Colonic mucosa (tissue), 4 donors: ENCODE results near the gene XKR7. TPM values are rescaled to one million over a fixed set of nuclear protein-coding genes. Genes with fewer than 3 reads are reported as not detected.

Experiments used
- DNase-seq: peaks from one replicate; pipeline ENCODE4 v3.0.0-alpha.2; 2020
- H3K27ac ChIP-seq: fragments of 200-600 bp; one replicate; pipeline ENCODE4 v1.8.0; 2021
- H3K27me3 ChIP-seq: fragments of 200-600 bp; one replicate; pipeline ENCODE4 v1.8.0; 2021
- H3K36me3 ChIP-seq: fragments of 200-600 bp; one replicate; pipeline ENCODE4 v1.8.0; 2021
- H3K4me1 ChIP-seq: fragments of 200-600 bp; one replicate; pipeline ENCODE4 v1.8.0; 2021; ENCODE audit warnings: mild to moderate bottlenecking
- H3K4me3 ChIP-seq: fragments of 200-600 bp; one replicate; pipeline ENCODE4 v1.8.0; 2021
- H3K9ac ChIP-seq, 2 donors: one replicate each; pipeline ENCODE4 v1.7.0; 2013; ENCODE audit warnings: control low read depth in 2 of 2, low read depth in 2 of 2, low read length in 2 of 2
- H3K9me3 ChIP-seq: fragments of 200-600 bp; one replicate; pipeline ENCODE4 v1.8.0; 2021
- CTCF ChIP-seq: fragments of 200-600 bp; IDR thresholded peaks from one replicate; pipeline ENCODE4 v1.8.0; 2022; ENCODE audit warnings: antibody characterized with exemption, mild to moderate bottlenecking
- intact Hi-C: fragments of 100-400 bp; cut with DNase I; formaldehyde crosslinking; loops from one replicate; pipeline ENCODE4 v1.14.1; 2022
- total RNA-seq, 2 donors: library from RNA; stranded (reverse); fragmentation: NEBNext Ultra II Directional in 1 of 2; extraction: Animal tissue kit (Norgen Biotek cat#: 25700) in 1 of 2; gene quantifications; one replicate each; pipeline ENCODE4 v1.2.1, GENCODE V29; 2021
- donor health status: healthy.
- donor health status: DM: no; HTN: no; CAD: no.
- donor health status: DM: no; HTN: no; CAD: no.

Gene XKR7
- total RNA-seq, 2 donors from 2014 or later: 0.07 to 0.16 TPM

GRCh38 chr20:32009564-32009963, 41.6 kb downstream of the XKR7 start:
- Histone ChIP-seq H3K27ac (no peak overlapping the region), H3K9ac (no peak overlapping the region), H3K36me3 (no peaks in the 10 kb centered on the region), H3K4me1 (no peaks in the 10 kb centered on the region), H3K4me3 (no peak overlapping the region), H3K9me3 (no peaks in the 10 kb centered on the region), H3K27me3 (no peaks in the 10 kb centered on the region)
- DNase-seq: no peak
- no peak for TF ChIP-seq CTCF
- intact Hi-C loops: no loop called here

- Histone ChIP-seq H3K27ac (no peak within 1 kb of the TSS), H3K4me3 (no peak within 1 kb of the TSS), H3K9ac (no peak within 1 kb of the TSS), H3K4me1 (no peaks in the 10 kb centered on the region), H3K36me3 (no peaks in the 10 kb centered on the region), H3K9me3 (no peaks in the 10 kb centered on the region), H3K27me3 (no peaks in the 10 kb centered on the region)
- intact Hi-C loops: no loop called here
- no peak for TF ChIP-seq CTCF
- no peak for DNase-seq
These were observed 42.1 kb downstream of the XKR7 start, which contains the start of gene CCM2L for GRCh38 chr20:32010101-32010500. CCM2L (plus strand) TSS chr20:32010438; CDS start chr20:32010455, 17 bp downstream.

- H3K36me3 ChIP-seq: no peaks in the 10 kb centered on the region
- intact Hi-C loops: no loop called here
- no peak overlapping the region for H3K27ac ChIP-seq
- H3K4me1 ChIP-seq: no peaks in the 10 kb centered on the region
- H3K9ac ChIP-seq: no peak overlapping the region
- H3K9me3 ChIP-seq: no peaks in the 10 kb centered on the region
- H3K27me3 ChIP-seq: no peaks in the 10 kb centered on the region
- no peak for TF ChIP-seq CTCF
- DNase-seq: no peak
- no peak overlapping the region for H3K4me3 ChIP-seq
These were observed 42.7 kb downstream of the XKR7 start for GRCh38 chr20:32010666-32011065.

- DNase-seq: no peak
- H3K9me3 ChIP-seq: no peaks in the 10 kb centered on the region
- no peak overlapping the region for H3K9ac ChIP-seq
- no peak overlapping the region for H3K27ac ChIP-seq
- H3K4me3 ChIP-seq: no peak overlapping the region
- intact Hi-C loops: no loop called here
- TF ChIP-seq CTCF: no peak
- H3K27me3 ChIP-seq: peaks cover 2% of the 10 kb centered on the region
- H3K36me3 ChIP-seq: no peaks in the 10 kb centered on the region
- H3K4me1 ChIP-seq: no peaks in the 10 kb centered on the region
These were observed 44.3 kb downstream of the XKR7 start for GRCh38 chr20:32012159-32012688.

- H3K4me1 ChIP-seq: no peaks in the 10 kb centered on the region
- H3K27ac ChIP-seq: no peak overlapping the region
- no peak overlapping the region for H3K4me3 ChIP-seq
- intact Hi-C loops: no loop called here
- peaks cover 8% of the 10 kb centered on the region for H3K27me3 ChIP-seq
- no peaks in the 10 kb centered on the region for H3K9me3 ChIP-seq
- no peaks in the 10 kb centered on the region for H3K36me3 ChIP-seq
- DNase-seq: no peak
- no peak overlapping the region for H3K9ac ChIP-seq
- no peak for TF ChIP-seq CTCF
These were observed 45.4 kb downstream of the XKR7 start for GRCh38 chr20:32013326-32013725.
